HG03520 (cell line): ENCODE results near the gene STAM2.
"Not testable (repeated sequence)": the region's sequence is repeated elsewhere in the genome, so short reads cannot be mapped to it uniquely, and the experiment has no call there.

ENCODE experiments used
- ATAC-seq: cut with Tn5 transposase; IDR thresholded peaks from one replicate; pipeline ENCODE4 v1.9.1; 2021; ENCODE audit warnings: mild to moderate bottlenecking, moderate library complexity; ENCODE audit not compliant: unreplicated experiment

Gene STAM2

DNA sequence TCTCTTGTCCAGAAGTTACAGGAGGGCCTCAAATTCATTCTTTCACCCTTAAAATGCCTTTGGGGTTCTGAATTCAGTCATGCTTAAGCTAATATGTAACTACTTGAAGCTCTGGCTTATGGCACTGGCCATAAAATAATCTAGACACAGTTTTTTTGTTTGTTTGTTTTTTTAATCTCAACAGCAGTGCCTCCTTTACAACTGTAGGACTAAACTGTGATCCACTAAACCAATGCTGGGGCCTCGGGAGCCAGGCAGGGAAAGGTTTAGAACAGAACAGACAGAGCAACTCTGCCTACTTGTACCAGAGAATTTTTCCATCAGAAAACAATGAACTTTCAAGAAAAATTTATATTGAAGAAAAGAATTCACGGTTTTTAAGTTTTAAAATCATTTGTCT, 1.7 kb downstream of the STAM2 start:
- no peak for ATAC-seq

DNA sequence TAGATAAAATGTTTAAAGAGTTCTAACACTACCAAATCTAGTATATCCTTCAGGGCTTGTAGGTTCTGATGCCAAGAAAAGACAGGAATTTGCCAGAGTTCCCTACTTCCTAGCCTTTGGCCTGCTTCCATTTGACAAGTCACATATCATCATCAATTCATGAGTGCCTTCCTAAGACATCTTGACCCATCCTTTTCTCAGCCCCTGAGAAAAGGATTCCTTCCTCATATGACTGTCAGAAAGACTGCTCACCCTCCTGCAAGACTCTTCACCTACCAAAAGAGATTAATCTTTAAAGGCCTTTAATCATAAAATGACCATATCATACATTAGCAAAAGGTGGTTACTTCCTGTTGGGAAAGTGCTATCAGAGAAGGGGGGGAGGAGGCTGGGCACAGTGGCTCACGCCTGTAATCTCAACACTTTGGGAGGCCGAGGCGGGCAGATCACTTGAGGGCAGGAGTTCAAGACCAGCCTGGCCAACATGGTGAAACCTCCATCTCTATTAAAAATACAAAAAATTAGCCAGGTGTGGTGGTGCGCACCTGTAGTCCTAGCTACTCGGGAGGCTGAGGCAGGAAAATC, 3.3 kb downstream of the STAM2 start:
- ATAC-seq: not testable (repeated sequence)

DNA sequence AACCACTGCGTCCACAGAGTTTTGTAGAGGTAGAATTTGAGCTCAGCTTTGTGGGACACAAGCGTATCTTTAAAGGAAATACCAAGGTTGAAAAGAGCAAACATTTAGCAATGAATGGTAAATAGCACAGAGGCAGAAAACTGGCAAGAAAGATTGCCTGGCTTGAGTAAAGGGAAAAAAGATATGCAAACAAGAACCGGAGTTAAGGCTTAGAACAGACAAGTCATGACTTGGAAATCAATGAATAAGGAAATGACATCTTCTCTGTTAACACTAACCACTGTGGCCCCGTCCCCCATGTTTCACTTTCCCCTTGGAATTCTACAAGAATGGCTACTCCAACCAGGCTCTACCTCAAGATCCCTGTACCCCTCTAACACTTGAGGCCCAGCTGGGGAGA, 3.8 kb downstream of the STAM2 start:
- ATAC-seq: no peak

DNA sequence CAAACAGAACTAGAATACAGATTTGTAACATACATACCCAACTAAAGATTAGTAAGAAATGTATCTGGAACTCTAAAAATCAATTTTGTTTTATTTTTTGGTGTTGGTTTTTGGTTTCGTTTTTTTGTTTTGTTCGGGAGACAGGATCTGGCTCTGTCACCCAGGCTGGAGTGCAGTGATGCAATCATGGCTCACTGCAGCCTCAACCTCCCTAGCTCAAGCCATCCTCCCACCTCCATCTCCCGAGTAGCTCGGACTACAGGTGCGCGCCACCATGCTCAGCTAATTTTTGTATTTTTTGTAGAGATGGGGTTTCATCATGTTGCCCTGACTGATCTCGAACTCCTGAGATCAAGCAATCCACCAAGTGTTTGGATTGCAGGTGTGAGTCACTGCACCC, 6.4 kb downstream of the STAM2 start:
- ATAC-seq: not testable (repeated sequence)

DNA sequence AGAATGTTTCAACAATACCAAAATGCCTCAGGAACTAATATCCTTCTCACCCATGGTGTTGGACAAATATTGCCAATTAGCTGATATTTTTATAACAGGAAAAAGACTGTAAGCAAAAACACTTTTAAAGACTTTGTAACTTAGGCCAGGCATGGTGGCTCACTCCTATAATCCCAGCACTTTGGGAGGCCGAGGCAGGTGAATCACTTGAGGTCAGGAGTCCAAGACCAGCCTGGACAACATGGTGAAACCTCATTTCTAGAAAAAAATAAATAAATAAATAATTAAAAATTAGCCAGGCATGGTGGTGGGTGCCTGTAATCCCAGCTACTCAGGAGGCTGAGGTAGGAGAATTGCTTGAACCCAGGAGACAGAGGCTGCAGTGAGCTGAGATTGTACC, 8.1 kb downstream of the STAM2 start:
- ATAC-seq: not testable (repeated sequence)

DNA sequence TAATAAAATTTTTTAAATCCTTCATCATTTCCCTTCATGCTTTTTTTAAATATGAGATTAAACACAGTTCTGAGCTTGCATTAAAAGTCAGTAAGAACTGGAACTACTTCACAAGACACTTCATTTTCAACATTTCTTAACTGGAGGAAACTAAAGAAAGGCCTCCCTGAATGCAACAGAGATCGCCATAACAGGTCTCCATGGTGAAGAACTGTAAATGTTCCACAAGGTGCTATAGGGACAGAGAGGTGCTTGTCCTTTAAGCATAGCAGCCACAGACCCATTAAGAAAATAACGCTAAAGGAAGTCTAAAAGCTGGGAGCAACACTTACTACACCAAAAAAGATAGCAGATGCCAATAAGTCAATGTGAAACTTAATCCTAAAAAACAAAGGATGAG, 8.5 kb downstream of the STAM2 start:
- ATAC-seq: no peak

DNA sequence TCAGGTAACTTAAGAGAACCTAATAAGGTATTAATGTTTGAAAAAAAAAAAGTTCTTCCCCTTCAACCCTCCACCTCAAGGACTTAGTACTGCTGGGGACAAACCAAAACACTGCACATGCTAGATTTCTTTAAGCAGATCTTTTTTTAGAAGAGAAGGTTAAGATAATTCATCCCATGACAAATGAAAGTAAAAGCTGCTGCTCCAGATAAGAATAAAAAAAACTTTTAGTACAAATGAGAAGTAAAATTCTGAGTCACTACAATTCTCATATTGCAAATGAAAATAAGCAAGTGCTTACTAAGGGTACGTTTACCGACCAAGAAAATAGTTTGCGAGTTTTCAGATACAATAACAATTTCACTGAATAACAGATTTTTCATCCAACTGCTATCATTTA, 8.9 kb downstream of the STAM2 start:
- ATAC-seq: peak; percentile 76

DNA sequence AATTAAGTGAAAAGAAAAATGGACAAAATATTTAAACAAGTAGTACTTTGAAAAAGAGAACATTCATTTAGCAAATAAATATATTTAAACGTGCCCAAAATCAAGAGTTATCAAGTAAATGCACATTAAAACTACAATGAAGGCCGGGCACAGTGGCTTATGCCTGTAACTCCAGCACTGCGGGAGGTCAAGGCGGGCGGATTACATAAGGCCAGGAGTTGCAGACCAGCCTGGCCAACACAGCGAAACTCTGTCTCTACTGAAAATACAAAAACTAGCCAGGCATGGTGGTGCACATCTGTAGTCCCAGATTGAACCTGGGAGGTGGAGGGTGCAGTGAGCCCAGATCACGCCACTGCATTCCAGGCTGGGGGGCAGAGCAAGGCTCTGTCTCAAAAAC, 9.8 kb downstream of the STAM2 start:
- ATAC-seq: no peak

DNA sequence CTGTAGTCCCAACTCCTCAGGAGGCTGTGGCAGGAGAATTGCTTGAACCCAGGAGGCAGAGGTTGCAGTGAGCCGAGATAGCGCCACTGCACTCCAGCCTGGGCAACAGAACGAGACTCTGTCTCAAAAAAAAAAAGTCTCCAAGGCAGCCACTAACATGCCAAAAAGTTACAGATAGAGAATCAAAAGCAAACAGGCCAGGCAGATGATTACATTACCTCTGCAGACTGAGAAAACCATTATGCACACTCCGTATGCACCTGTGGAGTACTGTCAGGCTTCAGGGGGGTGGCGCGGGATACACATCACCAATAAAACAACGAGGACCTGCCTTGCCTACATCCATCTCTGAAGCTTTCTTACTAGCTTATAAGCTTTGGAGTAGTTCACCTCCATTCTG, 10.3 kb downstream of the STAM2 start:
- ATAC-seq: no peak

DNA sequence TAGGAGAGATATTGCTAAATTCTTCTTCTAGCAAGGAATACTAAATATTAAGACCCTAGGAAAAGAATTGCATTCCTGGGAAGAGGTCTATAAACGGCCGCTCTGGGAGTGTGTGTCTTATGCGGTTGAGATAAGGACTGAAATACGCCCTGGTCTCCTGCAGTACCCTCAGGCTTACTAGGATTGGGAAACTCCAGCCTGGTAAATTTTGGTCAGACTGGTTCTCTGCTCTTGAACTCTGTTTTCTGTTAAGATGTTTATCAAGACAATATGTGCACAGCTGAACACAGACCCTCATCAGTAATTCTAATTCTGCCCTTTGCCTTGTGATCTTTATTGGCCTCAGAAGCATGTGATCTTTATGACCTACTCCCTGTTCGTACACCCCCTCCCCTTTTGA, 11.9 kb downstream of the STAM2 start:
- not testable (repeated sequence) for ATAC-seq

DNA sequence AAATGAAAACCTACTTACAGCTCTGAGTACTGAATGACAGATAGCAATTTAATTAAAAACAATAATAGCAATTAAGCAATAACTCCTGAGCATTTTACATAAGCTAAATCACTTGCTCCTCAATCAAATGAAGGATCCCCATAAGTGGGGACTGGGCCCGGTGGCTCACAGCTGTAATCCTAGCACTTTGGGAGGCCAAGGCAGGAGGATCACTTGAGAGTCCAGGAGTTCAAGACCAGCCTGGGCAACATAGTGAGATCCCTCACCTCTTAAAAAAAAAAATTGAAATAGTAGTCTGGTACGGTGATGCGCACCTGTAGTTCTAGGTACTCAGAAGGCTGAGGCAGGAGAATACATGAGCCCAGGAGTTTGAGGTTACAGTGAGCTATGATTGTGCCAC, 13.4 kb downstream of the STAM2 start:
- no peak for ATAC-seq

DNA sequence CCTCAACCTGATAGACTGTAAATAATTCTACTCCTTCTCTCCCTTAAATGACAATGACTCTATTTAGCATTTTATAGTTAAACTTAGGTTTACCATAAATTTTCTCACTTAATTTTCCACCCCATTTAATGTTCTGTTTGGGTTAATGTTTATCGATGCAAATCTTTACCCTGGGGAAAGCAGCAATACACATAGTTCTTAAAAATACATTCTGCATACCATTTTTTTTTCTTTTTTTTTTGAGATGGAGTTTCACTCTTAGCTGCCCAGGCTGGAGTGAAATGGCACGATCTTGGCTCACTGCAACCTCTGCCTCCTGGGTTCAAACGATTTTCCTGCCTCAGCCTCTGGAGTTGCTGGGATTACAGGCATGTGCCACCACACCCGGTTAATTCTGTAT, 14.0 kb downstream of the STAM2 start:
- ATAC-seq: no peak

DNA sequence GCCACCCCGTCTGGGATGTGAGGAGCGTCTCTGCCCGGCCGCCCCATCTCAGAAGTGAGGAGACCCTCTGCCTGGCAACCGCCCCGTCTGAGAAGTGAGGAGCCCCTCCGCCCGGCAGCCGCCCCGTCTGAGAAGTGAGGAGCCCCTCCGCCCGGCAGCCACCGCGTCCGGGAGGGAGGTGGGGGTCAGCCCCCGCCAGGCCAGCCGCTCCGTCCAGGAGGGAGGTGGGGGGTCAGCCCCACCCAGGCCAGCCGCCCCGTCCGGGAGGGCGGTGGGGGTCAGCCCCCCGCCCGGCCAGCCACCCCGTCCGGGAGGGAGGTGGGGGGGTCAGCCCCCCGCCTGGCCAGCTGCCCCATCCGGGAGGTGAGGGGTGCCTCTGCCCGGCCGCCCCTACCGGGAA, 15.2 kb downstream of the STAM2 start:
- not testable (repeated sequence) for ATAC-seq

DNA sequence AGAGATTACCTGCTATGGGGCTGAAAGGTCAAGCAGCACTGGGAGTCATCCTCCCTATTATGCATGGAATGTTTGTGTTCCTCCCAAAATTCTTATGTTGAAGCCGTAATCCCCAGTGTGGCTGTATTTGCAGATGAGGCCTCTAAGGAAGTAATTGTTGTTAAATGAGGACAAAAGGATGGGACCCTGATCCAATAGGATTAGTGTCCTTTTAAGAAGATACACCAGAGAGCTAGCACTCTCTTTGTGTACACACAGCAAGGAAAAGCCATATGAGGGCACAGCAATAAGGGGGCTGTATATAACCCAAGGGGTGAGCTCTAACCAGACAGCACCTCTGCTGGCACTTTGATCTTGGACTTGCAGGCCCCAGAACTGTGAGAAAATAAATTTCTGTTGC, 18.3 kb downstream of the STAM2 start:
- no peak for ATAC-seq

DNA sequence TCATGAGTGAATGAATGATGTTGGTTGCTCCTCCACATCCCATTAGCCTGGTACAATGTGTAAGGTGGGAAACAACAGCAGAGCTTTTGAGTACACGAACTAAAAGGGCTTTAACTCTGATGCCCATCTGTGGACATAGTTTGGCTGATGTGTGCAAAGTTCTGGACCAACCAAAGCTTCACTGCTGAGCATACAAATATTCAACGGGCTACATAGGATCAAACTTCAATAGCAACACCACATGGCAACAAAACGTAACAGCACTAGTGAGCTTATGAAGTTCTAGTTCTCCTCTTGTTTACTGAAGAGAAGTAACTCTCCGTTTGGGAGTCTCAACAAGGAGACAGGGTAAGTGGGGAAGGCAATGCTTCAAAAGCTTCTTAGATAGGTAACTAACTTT, 20.4 kb downstream of the STAM2 start:
- ATAC-seq: no peak

DNA sequence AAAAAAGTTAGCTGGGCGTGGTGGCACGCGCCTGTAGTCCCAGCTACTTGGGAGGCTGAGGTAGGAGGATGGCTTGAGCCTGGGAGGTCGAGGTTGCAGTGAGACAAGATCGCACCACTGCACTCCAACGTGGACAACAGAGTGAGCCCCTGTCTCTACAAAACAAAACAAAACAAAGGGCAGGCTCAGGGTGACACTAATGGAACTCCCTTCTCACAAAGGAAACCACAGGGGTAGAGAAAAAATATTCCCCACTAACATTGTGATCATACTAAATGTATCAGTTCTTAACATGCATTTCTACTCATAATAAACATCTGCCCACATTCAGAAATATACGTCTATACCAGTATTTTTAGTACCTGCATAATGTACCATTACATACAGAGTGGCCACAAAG, 21.1 kb downstream of the STAM2 start:
- ATAC-seq: no peak

DNA sequence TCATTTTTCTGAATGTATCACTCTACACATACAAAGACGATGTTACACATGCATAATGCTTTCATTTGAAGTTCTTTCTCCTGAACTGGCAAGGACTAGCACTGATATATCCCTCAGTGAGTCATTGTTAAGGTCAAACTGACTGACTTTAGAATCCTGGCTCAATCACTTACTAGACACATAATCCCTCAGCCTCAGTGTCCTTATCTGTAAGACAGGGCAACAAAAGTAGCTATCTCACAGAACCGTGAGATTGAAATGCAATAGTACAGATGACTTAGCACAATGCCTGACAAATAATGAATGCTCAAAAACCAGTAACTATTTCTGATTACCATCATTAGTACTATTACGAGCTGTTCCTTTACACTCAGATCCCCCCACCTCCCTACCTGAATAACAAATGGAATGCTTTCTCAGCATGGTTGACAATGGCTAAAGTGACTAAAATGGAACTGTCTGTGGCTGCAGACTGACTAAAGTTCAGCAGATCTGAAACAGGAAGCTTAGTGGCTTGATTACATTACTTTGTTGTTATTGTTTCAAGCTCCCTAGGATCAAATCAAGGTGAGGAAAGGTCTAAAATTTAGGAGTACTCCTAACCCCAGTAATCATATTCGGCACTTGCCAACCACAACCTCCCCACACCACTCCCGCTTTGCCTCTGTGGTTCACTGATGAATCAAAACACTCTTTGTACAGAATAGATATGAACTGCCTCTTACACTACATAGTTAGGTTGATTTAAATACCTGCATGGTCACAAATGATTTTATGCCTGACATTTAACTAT, 40.9 kb downstream of the STAM2 start:
- ATAC-seq: peak; percentile 68

DNA sequence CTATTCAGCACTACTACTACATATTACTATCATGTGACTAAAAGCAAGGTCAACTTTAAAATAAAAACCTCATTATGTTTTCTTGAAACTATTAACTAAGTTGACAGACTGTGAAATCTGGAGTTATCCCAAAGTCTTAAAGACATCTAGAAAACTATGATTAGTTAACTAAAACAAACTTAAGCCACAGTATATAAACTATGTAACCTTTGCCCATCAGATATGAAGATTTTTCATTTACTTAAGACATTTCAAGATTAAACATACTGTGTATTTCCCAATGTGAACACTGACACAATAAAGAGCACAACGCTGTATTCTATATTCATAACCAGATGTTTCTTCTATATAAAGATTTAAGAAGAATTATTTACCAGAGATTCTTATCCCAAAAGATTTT, 43.3 kb downstream of the STAM2 start:
- ATAC-seq: no peak

DNA sequence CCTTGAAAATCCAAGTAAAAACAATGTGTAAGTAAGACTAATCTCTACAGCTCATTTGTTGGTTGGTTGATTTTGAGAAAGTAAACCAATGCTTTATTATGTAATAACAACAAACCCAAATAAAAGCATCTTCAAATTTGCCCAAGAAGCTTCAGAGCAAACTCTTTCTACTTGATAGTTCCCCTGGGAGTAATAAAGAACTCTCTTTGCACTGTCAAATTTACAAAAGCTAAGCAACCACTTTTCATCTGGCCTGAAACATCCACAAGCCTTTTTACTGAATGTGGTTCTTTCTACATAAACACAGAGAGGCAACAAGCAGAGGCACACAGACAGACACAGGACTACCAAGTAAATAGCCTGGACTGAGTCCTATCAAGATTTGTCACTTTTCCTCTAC, 47.9 kb downstream of the STAM2 start:
- ATAC-seq: no peak

DNA sequence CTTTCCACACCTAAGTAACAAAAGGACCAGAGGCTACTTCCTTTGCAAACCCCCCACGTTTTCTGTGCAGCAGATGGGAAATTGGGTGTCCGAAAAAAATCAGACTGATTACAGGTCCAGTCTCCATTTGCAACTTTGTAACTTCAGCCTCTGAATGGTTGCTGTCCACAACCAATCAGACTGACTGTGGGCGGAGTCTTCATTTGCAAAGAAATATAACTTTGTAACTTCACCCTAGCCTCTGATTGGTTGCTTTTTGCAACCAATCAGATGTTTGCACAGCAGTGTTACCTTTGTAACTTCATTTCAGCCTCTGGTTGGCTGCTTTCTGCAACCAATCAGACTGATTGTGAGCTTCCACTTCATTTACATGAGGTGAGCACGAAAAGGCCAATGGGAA, 48.9 kb downstream of the STAM2 start:
- no peak for ATAC-seq

DNA sequence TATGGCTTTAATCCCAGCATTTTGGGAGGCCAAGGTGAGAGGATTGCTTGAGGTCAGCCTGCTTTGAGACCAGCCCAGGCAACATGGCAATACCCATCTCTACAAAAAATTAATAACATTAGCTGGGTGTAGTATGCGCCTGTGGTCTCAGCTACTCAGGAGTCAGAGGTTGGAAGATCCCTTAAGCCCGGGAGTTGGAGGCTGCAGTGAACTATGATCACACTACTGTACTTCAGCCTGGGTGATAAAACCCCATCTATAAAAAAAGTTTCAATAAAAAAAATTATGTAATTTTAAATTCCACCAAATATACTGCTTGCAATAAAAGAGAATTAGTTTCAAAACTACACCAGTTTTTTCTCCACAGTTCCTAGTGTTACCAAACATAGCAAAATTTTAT, 53.4 kb downstream of the STAM2 start:
- no peak for ATAC-seq

DNA sequence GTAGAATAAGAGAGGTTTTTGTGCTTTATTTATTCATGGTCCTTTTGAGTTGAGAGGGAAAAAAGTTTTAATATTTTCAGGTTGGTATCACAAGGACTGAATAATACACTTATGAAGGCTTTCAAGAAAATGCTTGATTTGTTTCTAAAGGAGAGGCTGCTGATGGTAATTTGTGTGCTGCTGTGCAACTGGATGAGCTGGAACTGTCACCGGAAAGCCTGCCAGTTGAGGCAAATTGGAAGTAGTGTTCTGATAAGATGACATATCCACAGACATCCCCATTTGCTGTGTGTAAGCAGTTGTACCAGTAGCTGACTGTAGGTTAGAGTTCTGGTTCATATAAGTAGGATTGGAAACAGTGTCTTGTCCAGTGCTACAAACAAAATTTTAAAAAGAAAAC, 55.1 kb downstream of the STAM2 start:
- ATAC-seq: no peak

DNA sequence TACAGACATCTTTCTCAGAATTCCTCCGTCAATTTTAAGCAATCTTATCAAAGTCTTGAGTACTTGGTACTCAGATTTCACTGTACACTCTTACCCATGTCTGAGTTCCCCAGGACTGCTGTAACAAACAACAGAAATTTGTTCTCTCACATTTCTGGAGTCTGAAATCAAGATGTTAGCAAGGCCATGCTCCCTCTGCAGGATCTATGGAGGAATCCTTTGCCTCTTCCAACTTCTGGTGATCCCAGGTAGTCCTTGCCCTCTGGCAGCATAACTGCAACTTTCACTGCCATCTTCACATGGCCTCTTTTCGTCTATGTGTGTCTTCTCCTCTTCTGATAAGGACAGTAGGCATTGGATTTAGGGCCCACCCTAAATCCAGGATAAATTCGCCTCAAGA, 59.6 kb downstream of the STAM2 start:
- ATAC-seq: no peak
